Measurements from ENCODE around the gene SCN2A. TPM values are rescaled to one million over a fixed set of nuclear protein-coding genes. Genes with fewer than 3 reads are reported as not detected.

The SCN2A gene
- total and polyA plus RNA-seq, 2 donors (not counting 3 experiments of a cell fraction or from before 2014, with no cell fraction given), result not detected

GRCh38 chr2:165293440-165294420 is 54.5 kb downstream of the SCN2A start:
- intact Hi-C loops (cut with micrococcal nuclease), result loop anchor here (1.0 kb wide), 2 partner anchors 54 to 300 kb away; partner anchors contain the start of gene SCN2A
- dilution Hi-C loops (cut with MboI; ENCODE audit: extremely low pct_ligation_motif_present, low sequenced_read_pairs), result no loop called here
- Histone ChIP-seq H3K9me3 (replicated peaks; ENCODE audit: control insufficient read depth, insufficient read depth, low read length) (no peaks in the 10 kb centered on the region), H4K20me1 (replicated peaks; ENCODE audit: control insufficient read depth, extremely low read depth, insufficient read depth, low read length) (no peaks in the 10 kb centered on the region), H3K4me2 (ENCODE audit: insufficient read depth, low read length) (peak overlapping the region; percentile 4), H3K27me3 (ENCODE audit: control insufficient read depth in 2 of 2, insufficient read depth in 2 of 2, low read length in 2 of 2) (peaks cover 3 to 9% of the 10 kb centered on the region in 2 experiments), H3K27ac (ENCODE audit: insufficient read depth, low read depth, low read length) (no peak overlapping the region), H3K4me3 (replicated peaks in 1 of 3; ENCODE audit: insufficient read depth in 1 of 3, low read depth in 1 of 3, low read length in 3 of 3) (no peak overlapping the region), H2AFZ (ENCODE audit: low read depth, low read length) (no peak overlapping the region), H3K9ac (replicated peaks; ENCODE audit: extremely low read depth, insufficient read depth, low read length) (no peak overlapping the region), H3K4me1 (ENCODE audit: control insufficient read depth, extremely low read depth, insufficient read depth, low read length) (no peaks in the 10 kb centered on the region), H3K36me3 (ENCODE audit: control insufficient read depth in 2 of 2, extremely low read depth in 1 of 2, insufficient read depth in 2 of 2, low read length in 2 of 2) (no peaks in the 10 kb centered on the region), H3K79me2 (ENCODE audit: control insufficient read depth, insufficient read depth, low read length) (no peaks in the 10 kb centered on the region), H3K9me1 (replicated peaks; ENCODE audit: control insufficient read depth, extremely low read depth, insufficient read depth, low read length) (no peaks in the 10 kb centered on the region)
- no TSS peak for BruUV-seq (replicated peaks)
- DNase-seq (ENCODE audit: low read depth, low spot score) (peak; percentile 73), FAIRE-seq (peak; percentile 4)
- POLR2A ChIA-PET, result no interaction called here
- CTCF ChIA-PET, result interaction anchor here (0.5 to 3.2 kb wide), 15 partner anchors 11 to 596 kb away, joined by 3 to 36 read pairs (median 4); partner anchors contain the start of genes GALNT3, SCN2A and SCN3A
- TF ChIP-seq CTCF (IDR thresholded peaks at IDR 0.05; ENCODE audit: extremely low read depth in 1 of 2, insufficient read depth in 1 of 2, low read depth in 1 of 2, low read length in 2 of 2) (peak; percentile 50 to 66), GATA2 (IDR thresholded peaks at IDR 0.05; ENCODE audit: insufficient read depth, insufficient read length, low read depth, low read length) (no peak), FOS (IDR thresholded peaks at IDR 0.05; ENCODE audit: borderline replicate concordance, insufficient read depth, low read length) (no peak), EZH2 (IDR thresholded peaks at IDR 0.05; ENCODE audit: borderline replicate concordance, low read depth, low read length, severe bottlenecking) (no peak), POLR2AphosphoS5 (IDR thresholded peaks at IDR 0.05; ENCODE audit: insufficient read depth, low read depth, low read length) (no peak), MAX (IDR thresholded peaks at IDR 0.05; ENCODE audit: insufficient read depth, insufficient read length) (no peak), MYC (IDR thresholded peaks at IDR 0.05; ENCODE audit: low read depth, low read length) (no peak)
